ENCODE data around the gene BACH2.
"Not testable (repeated sequence)": the region's sequence is repeated elsewhere in the genome, so short reads cannot be mapped to it uniquely, and the experiment has no call there.

The BACH2 gene

GRCh38 chr6:90090866-90091265 lies 205.8 kb downstream of the BACH2 start:
- DNase-seq: no peak

- no peak for DNase-seq
These were observed 208.6 kb downstream of the BACH2 start for GRCh38 chr6:90088009-90088408.

- no peak for DNase-seq
These were observed 209.4 kb downstream of the BACH2 start for GRCh38 chr6:90087106-90087833.

- DNase-seq: no peak
These were observed 210.1 kb downstream of the BACH2 start for GRCh38 chr6:90086517-90086916.

- peak in 5 of 6 experiments; percentile 20 to 59 (median 52) for DNase-seq
These were observed 212.8 kb downstream of the BACH2 start for GRCh38 chr6:90083891-90084290.

GRCh38 chr6:90082847-90083246 lies 213.8 kb downstream of the BACH2 start:
- peak in 4 of 6 experiments; percentile 8 to 25 (median 18) for DNase-seq

GRCh38 chr6:90080876-90081481 lies 215.7 kb downstream of the BACH2 start:
- DNase-seq: peak; percentile 40 to 83 (median 71)

GRCh38 chr6:90079560-90080490 lies 216.8 kb downstream of the BACH2 start:
- peak in 1 of 6 experiments; percentile 34 for DNase-seq

GRCh38 chr6:90078513-90079289 lies 217.9 kb downstream of the BACH2 start:
- DNase-seq: peak in 2 of 6 experiments; percentile 10 to 33

GRCh38 chr6:90076511-90077415 lies 219.9 kb downstream of the BACH2 start:
- no peak for DNase-seq

- no peak for DNase-seq
These were observed 222.3 kb downstream of the BACH2 start for GRCh38 chr6:90074161-90074850.

GRCh38 chr6:90072935-90073464 lies 223.6 kb downstream of the BACH2 start:
- peak in 2 of 6 experiments; percentile 13 to 17 for DNase-seq

GRCh38 chr6:90072501-90072900 lies 224.1 kb downstream of the BACH2 start:
- no peak for DNase-seq

- no peak for DNase-seq
These were observed 227.7 kb downstream of the BACH2 start for GRCh38 chr6:90068703-90069523.

- no peak for DNase-seq
These were observed 228.4 kb downstream of the BACH2 start for GRCh38 chr6:90068264-90068663.

GRCh38 chr6:90066697-90067096 lies 229.9 kb downstream of the BACH2 start:
- DNase-seq: no peak

- DNase-seq: no peak
These were observed 231.5 kb downstream of the BACH2 start for GRCh38 chr6:90065173-90065572.

- DNase-seq: no peak
These were observed 234.0 kb downstream of the BACH2 start for GRCh38 chr6:90062667-90063066.

- no peak for DNase-seq
These were observed 234.6 kb downstream of the BACH2 start for GRCh38 chr6:90062051-90062450.

- not testable (repeated sequence) for DNase-seq
These were observed 237.5 kb downstream of the BACH2 start for GRCh38 chr6:90059178-90059577.
